Measurements from ENCODE around the gene DOCK11. TPM values are rescaled to one million over a fixed set of nuclear protein-coding genes. Genes with fewer than 3 reads are reported as not detected.

Gene DOCK11
- total RNA-seq = 1 to 10 TPM; 3.1 to 3.4 TPM
- 14.8 TPM for polyA plus RNA-seq (2013, experiment 1 of 2)
- 12.0 TPM for polyA plus RNA-seq (2013, experiment 2 of 2)
- long read RNA-seq, experiment 1 = 0 reads
- long read RNA-seq, experiment 2, full-length matches to known transcripts = 2 of 4 reads
- long read RNA-seq, experiment 2, partial matches to known transcripts = 1 of 4 reads
- long read RNA-seq, experiment 2, other reads (novel, unspliced or antisense) = 1 of 4 reads
- long read RNA-seq, experiment 3, partial matches to known transcripts = 1 of 1 reads
- long read RNA-seq, experiment 3, other reads (novel, unspliced or antisense) = 0 of 1 reads
- long read RNA-seq, experiment 4 = 0 reads

DNA sequence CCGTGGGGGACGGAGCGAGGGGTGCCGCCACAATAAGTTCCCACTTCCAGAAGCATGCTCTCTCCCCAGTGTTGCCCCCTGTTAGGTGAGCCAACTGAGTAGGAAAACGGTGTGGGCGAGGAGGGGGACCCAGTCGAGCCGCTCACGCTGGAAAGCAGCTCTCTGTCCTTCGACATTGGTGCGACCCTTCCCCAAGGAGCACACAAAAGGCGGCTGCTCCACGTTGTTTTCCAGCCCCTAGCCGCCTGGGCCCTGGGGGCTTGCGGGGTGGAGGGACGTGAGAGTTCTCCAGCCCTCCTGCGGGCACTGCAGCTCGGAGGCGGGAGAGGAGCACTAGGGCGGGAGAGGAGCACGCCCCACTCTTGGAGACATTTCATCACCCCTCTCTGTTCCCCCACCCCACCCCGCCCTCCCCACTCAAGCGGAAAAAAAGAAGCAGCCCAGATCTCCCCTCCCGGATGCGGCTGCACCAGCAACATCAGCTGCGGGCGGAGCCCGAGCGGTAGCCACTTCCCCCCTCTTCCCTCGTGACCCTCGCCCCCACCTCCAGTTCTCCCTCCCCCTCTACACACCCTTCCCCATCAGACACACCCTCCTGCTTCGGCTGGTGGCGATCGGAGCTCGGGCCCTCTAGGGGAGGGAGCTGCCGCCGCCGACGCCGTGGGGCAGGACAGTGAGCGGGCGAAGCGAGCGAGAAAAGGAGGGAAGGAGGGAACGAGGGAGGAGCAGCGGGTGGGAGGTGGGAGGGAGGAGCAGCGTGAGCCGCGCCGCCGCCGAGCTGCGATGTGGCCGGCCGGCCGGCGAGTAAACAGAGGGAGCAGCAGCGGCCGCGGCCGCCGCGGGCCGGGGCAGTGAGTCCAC lies at the start of gene DOCK11:
TSS of gene DOCK11 (plus strand) at position 755 of the 861 bp plus-strand sequence. CDS start 157 bp downstream, outside the sequence.
- Mint-ChIP-seq H3K27me3 (ENCODE audit: insufficient read depth) (peaks cover 37% of the 10 kb centered on the region), H3K27ac (no peak within 1 kb of the TSS), H3K9me3 (peaks cover 47% of the 10 kb centered on the region), H3K4me3 (peak within 1 kb of the TSS; percentile 59), H3K36me3 (ENCODE audit: low read depth) (no peaks in the 10 kb centered on the region), H3K4me1 (peaks cover 9% of the 10 kb centered on the region)
- WGBS, 2 experiments (ENCODE audit: insufficient coverage in 1 of 2, insufficient read length in 1 of 2) = 6% methylated on average over 46 of the region's 64 CpGs; no CpG with 5 or more reads in 1 of the 2 experiments
- peak; percentile 85 for DNase-seq
- Histone ChIP-seq H3K4me1 (ENCODE audit: control insufficient read depth, insufficient read depth, low read length) (no peaks in the 10 kb centered on the region), H3K27ac (ENCODE audit: low read depth, low read length) (peak within 1 kb of the TSS; percentile 68), H3K9me3 (ENCODE audit: control insufficient read depth, low read length) (no peaks in the 10 kb centered on the region), H3K4me3 (ENCODE audit: low read length) (peak within 1 kb of the TSS; percentile 74), H3K36me3 (ENCODE audit: control insufficient read depth, insufficient read depth, low read length) (no peaks in the 10 kb centered on the region), H3K9ac (ENCODE audit: extremely low read depth, low read length, poor library complexity, severe bottlenecking) (peak within 1 kb of the TSS; percentile 34), H3K27me3 (ENCODE audit: control insufficient read depth, insufficient read depth, low read length, poor library complexity, severe bottlenecking) (peaks cover 17% of the 10 kb centered on the region)
- TF ChIP-seq, protein P1, sequence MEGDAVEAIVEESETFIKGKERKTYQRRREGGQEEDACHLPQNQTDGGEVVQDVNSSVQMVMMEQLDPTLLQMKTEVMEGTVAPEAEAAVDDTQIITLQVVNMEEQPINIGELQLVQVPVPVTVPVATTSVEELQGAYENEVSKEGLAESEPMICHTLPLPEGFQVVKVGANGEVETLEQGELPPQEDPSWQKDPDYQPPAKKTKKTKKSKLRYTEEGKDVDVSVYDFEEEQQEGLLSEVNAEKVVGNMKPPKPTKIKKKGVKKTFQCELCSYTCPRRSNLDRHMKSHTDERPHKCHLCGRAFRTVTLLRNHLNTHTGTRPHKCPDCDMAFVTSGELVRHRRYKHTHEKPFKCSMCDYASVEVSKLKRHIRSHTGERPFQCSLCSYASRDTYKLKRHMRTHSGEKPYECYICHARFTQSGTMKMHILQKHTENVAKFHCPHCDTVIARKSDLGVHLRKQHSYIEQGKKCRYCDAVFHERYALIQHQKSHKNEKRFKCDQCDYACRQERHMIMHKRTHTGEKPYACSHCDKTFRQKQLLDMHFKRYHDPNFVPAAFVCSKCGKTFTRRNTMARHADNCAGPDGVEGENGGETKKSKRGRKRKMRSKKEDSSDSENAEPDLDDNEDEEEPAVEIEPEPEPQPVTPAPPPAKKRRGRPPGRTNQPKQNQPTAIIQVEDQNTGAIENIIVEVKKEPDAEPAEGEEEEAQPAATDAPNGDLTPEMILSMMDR (conservative IDR thresholded peaks at IDR 0.05) = no peak

DNA sequence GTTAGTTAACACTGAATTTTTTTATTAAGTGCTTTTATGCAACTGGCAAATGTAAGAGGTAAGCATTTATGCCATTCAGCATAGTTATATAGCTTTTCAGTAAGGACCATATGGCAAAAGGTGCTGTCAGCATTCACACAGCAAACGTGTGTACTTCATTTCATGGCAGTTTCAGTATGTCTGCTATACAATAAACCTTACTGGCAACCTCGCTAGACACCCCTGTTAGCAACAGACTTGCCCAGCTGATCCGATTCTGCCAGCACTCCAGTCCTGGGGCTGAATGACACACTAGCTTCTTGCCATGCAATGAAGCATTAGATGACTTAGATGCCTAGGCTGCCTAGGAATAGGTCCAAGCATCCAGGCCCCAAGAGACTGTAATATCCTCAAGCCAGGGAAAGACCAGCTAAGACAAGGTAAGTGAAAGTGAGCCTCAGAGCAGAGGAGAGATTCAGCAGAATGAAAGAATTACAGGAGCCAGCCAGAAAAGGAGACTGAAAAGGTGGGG lies 47.3 kb upstream of the DOCK11 start:
- Histone ChIP-seq H3K9ac (ENCODE audit: extremely low read depth, low read length, poor library complexity, severe bottlenecking) (no peak overlapping the region), H3K4me1 (ENCODE audit: control insufficient read depth, insufficient read depth, low read length) (no peaks in the 10 kb centered on the region), H3K36me3 (ENCODE audit: control insufficient read depth, insufficient read depth, low read length) (peaks cover 67% of the 10 kb centered on the region), H3K4me3 (ENCODE audit: low read length) (no peak overlapping the region), H3K27me3 (ENCODE audit: control insufficient read depth, insufficient read depth, low read length, poor library complexity, severe bottlenecking) (no peaks in the 10 kb centered on the region), H3K27ac (ENCODE audit: low read depth, low read length) (no peak overlapping the region), H3K9me3 (ENCODE audit: control insufficient read depth, low read length) (no peaks in the 10 kb centered on the region)
- Mint-ChIP-seq H3K4me3 (no peak overlapping the region), H3K9me3 (peaks cover 27% of the 10 kb centered on the region), H3K36me3 (ENCODE audit: low read depth) (peaks cover 38% of the 10 kb centered on the region), H3K27me3 (ENCODE audit: insufficient read depth) (no peaks in the 10 kb centered on the region), H3K27ac (no peak overlapping the region), H3K4me1 (no peaks in the 10 kb centered on the region)
- DNase-seq = no peak
- TF ChIP-seq, protein P1 (conservative IDR thresholded peaks at IDR 0.05) = no peak
- WGBS, 2 experiments (ENCODE audit: insufficient coverage in 1 of 2, insufficient read length in 1 of 2) = 82 to 89% methylated on average over 2 to 3 of the region's 3 CpGs

GRCh38 chrX:118455013-118455412 lies 40.6 kb upstream of the DOCK11 start:
- H3K36me3 Mint-ChIP-seq (ENCODE audit: low read depth) = peaks cover 25% of the 10 kb centered on the region
- WGBS, 2 experiments (ENCODE audit: insufficient coverage in 1 of 2, insufficient read length in 1 of 2) = 46 to 60% methylated on average over 1 to 3 of the region's 3 CpGs

More at GRCh38 chrX:118455013-118455412, 40.6 kb upstream of the DOCK11 start:
- no peaks in the 10 kb centered on the region for H3K9me3 ChIP-seq (ENCODE audit: control insufficient read depth, low read length)
- no peaks in the 10 kb centered on the region for H3K27me3 ChIP-seq (ENCODE audit: control insufficient read depth, insufficient read depth, low read length, poor library complexity, severe bottlenecking)
- Mint-ChIP-seq H3K4me3 (no peak overlapping the region), H3K4me1 (peaks cover 4% of the 10 kb centered on the region), H3K9me3 (peaks cover 43% of the 10 kb centered on the region), H3K27me3 (ENCODE audit: insufficient read depth) (no peaks in the 10 kb centered on the region), H3K27ac (no peak overlapping the region)
- no peaks in the 10 kb centered on the region for H3K4me1 ChIP-seq (ENCODE audit: control insufficient read depth, insufficient read depth, low read length)
- TF ChIP-seq, protein P1 (conservative IDR thresholded peaks at IDR 0.05) = no peak
- H3K9ac ChIP-seq (ENCODE audit: extremely low read depth, low read length, poor library complexity, severe bottlenecking) = no peak overlapping the region
- no peak for DNase-seq
- H3K27ac ChIP-seq (ENCODE audit: low read depth, low read length) = no peak overlapping the region
- H3K36me3 ChIP-seq (ENCODE audit: control insufficient read depth, insufficient read depth, low read length) = peaks cover 30% of the 10 kb centered on the region
- no peak overlapping the region for H3K4me3 ChIP-seq (ENCODE audit: low read length)
